Mesenchymal stem cell (in vitro differentiated cells and primary cell): ENCODE data around the gene RSAD1. TPM values are rescaled to one million over a fixed set of nuclear protein-coding genes. Genes with fewer than 3 reads are reported as not detected.

ENCODE experiments used
- DNase-seq: peaks from one replicate; pipeline ENCODE4 v3.0.0-alpha.2; 2013
- H2AFZ ChIP-seq: one replicate; pipeline ENCODE4 v1.6.1; 2013; ENCODE audit warnings: low read depth, mild to moderate bottlenecking, control low read depth, inconsistent platforms, low read length, moderate library complexity
- H2AK5ac ChIP-seq: 2 replicates; pipeline ENCODE4 v1.6.1; 2013; ENCODE audit warnings: low read length, moderate library complexity, mild to moderate bottlenecking, inconsistent platforms; ENCODE audit not compliant: severe bottlenecking
- H2BK120ac ChIP-seq: one replicate; pipeline ENCODE4 v1.6.1; 2013; ENCODE audit warnings: low read depth, mild to moderate bottlenecking, inconsistent platforms, low read length, moderate library complexity
- H2BK12ac ChIP-seq, 2 experiments: one replicate each; pipeline ENCODE4 v1.6.1; 2013; ENCODE audit warnings: inconsistent platforms in 2 of 2, low read length in 2 of 2, mild to moderate bottlenecking in 2 of 2, moderate library complexity in 2 of 2, control low read depth in 1 of 2
- H2BK15ac ChIP-seq: one replicate; pipeline ENCODE4 v1.6.1; 2013; ENCODE audit warnings: mild to moderate bottlenecking, low read depth, inconsistent platforms; ENCODE audit not compliant: poor library complexity, severe bottlenecking
- H2BK5ac ChIP-seq: 2 replicates; pipeline ENCODE4 v1.6.1; 2013; ENCODE audit warnings: low read depth, mild to moderate bottlenecking, low read length, control low read depth, inconsistent platforms; ENCODE audit not compliant: poor library complexity, severe bottlenecking
- H3K14ac ChIP-seq, 2 experiments: one replicate each; pipeline ENCODE4 v1.6.1; 2013; ENCODE audit warnings: inconsistent platforms in 2 of 2, low read length in 2 of 2, control low read depth in 1 of 2, mild to moderate bottlenecking in 1 of 2, moderate library complexity in 1 of 2
- H3K18ac ChIP-seq, 2 experiments: one replicate each; pipeline ENCODE4 v1.6.1; 2013; ENCODE audit warnings: inconsistent platforms in 2 of 2, low read length in 2 of 2, control low read depth in 1 of 2, low read depth in 1 of 2, mild to moderate bottlenecking in 1 of 2
- H3K23ac ChIP-seq, 2 experiments: one replicate each; pipeline ENCODE4 v1.6.1; 2013; ENCODE audit warnings: inconsistent platforms in 2 of 2, low read length in 2 of 2, mild to moderate bottlenecking in 2 of 2, moderate library complexity in 2 of 2, control low read depth in 1 of 2
- H3K27ac ChIP-seq: 2 replicates; pipeline ENCODE4 v1.5.1; 2013; ENCODE audit warnings: mild to moderate bottlenecking, moderate library complexity, low read length, control low read depth, inconsistent platforms; ENCODE audit not compliant: poor library complexity, severe bottlenecking
- H3K27me3 ChIP-seq, 2 experiments: 2 replicates each; pipeline versions ENCODE4 v1.6.1 to v1.7.0; 2013; ENCODE audit warnings: low read length in 2 of 2, mild to moderate bottlenecking in 2 of 2, moderate library complexity in 2 of 2, control low read depth in 1 of 2, inconsistent platforms in 1 of 2; ENCODE audit not compliant: control insufficient read depth in 1 of 2, insufficient read depth in 1 of 2
- H3K36me3 ChIP-seq, 2 experiments: 2 replicates each; pipeline versions ENCODE4 v1.6.1 to v1.7.0; 2013; ENCODE audit warnings: low read length in 2 of 2, control low read depth in 1 of 2, inconsistent platforms in 1 of 2, low read depth in 1 of 2, mild to moderate bottlenecking in 1 of 2; ENCODE audit not compliant: insufficient read depth in 2 of 2, control insufficient read depth in 1 of 2
- H3K4ac ChIP-seq, 2 experiments: one replicate each; pipeline ENCODE4 v1.6.1; 2013; ENCODE audit warnings: inconsistent platforms in 2 of 2, low read length in 2 of 2, mild to moderate bottlenecking in 2 of 2, moderate library complexity in 2 of 2, control low read depth in 1 of 2, low read depth in 1 of 2
- H3K4me1 ChIP-seq: 2 replicates; pipeline ENCODE4 v1.6.1; 2013; ENCODE audit warnings: low read depth, low read length, control low read depth; ENCODE audit not compliant: control insufficient read depth, insufficient read depth
- H3K4me2 ChIP-seq: 2 replicates; pipeline ENCODE4 v1.6.1; 2013; ENCODE audit warnings: low read length, mild to moderate bottlenecking, inconsistent platforms; ENCODE audit not compliant: poor library complexity, severe bottlenecking
- H3K4me3 ChIP-seq, 2 experiments: 2 replicates each; pipeline versions ENCODE4 v1.5.1 to v1.7.0; 2013; ENCODE audit warnings: low read length in 2 of 2, mild to moderate bottlenecking in 2 of 2, control low read depth in 1 of 2, low read depth in 1 of 2; ENCODE audit not compliant: insufficient read depth in 1 of 2
- H3K79me1 ChIP-seq: replicated peaks from 2 replicates; pipeline ENCODE4 v1.6.1; 2013; ENCODE audit warnings: mild to moderate bottlenecking, control low read depth, low read length, inconsistent platforms; ENCODE audit not compliant: poor library complexity, severe bottlenecking
- H3K9ac ChIP-seq: 2 replicates; pipeline ENCODE4 v1.7.0; 2013; ENCODE audit warnings: mild to moderate bottlenecking, low read length, moderate library complexity
- H3K9me3 ChIP-seq: 2 replicates; pipeline ENCODE4 v1.7.0; 2013; ENCODE audit warnings: mild to moderate bottlenecking, low read length; ENCODE audit not compliant: control insufficient read depth
- H4K8ac ChIP-seq: one replicate; pipeline ENCODE4 v1.6.1; 2013; ENCODE audit warnings: inconsistent platforms, mild to moderate bottlenecking, low read length, moderate library complexity
- H4K91ac ChIP-seq: one replicate; pipeline ENCODE4 v1.6.1; 2013; ENCODE audit warnings: mild to moderate bottlenecking, low read length, inconsistent platforms
- WGBS: methylation state at CpG from one replicate; pipeline ENCODE4 v1.1.7; 2013; ENCODE audit warnings: mixed read lengths; 5-methylcytosine and 5-hydroxymethylcytosine counted together
- polyA plus RNA-seq, 2 experiments: library from polyadenylated mRNA; stranded (reverse); fragments of 200-250 nt; gene quantifications; one replicate each; pipeline ENCODE4 v1.2.3, GENCODE V29; 2013

Gene RSAD1
- 9.6 TPM for polyA plus RNA-seq (2013, experiment 1 of 2)
- 9.3 TPM for polyA plus RNA-seq (2013, experiment 2 of 2)

DNA sequence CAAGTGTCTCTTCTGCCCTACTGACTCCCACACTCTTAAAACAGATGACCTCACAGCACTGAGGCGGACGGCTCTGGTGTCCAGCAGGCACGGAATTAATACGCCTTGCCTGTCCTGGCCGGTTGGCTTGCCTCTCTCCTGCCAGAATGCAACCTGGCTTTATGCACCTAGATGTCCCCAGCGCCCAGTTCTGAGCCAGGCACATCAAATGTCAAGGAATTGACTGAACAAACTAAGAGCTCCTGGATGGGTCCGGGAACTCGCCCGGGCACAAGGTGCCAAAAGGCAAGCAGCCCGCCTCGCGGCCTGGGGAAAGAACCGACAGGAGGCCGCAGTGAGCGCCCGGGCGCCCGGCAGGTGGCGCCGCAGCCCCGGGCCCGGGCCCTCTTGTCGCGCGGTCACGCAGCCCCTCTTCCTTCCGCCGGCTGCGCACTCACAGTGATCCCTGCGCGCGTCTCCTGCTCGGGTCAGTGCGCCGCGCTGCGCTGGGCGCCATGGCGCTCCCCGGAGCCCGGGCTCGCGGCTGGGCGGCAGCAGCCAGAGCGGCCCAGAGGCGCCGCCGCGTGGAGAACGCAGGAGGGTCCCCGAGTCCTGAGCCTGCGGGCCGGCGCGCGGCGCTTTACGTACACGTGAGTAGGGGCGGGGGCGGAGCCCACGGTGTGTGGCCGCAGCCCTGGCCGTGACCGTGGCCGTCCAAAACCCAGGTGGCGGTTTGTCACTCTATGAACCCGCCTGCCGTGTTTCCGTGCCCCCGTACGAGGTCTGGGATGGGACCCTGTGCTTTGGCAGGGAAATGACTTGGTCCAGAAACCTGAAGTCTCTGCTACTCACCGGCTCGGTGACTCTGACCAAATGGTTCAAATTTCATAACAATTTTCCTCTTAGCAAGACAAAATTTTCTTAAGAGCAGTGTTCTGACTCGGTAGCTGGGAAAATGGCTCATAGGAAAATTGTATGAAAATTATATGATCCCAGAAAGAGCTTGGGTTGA is at the start of gene RSAD1:
Gene RSAD1 (plus strand): TSS at position 470 of the 991 bp plus-strand sequence. CDS start 25 bp downstream, at position 495.
- 6% methylated on average over 71 of the region's 75 CpGs for WGBS
- peak within 1 kb of the TSS; percentile 74 for H3K27ac ChIP-seq
- H2AK5ac ChIP-seq, result no peak within 1 kb of the TSS
- peaks cover 24 to 29% of the 10 kb centered on the region in 2 experiments for H3K36me3 ChIP-seq
- H3K4me1 ChIP-seq, result peaks cover 12% of the 10 kb centered on the region
- H4K8ac ChIP-seq, result peak within 1 kb of the TSS; percentile 69
- H3K9ac ChIP-seq, result peak within 1 kb of the TSS; percentile 96
- H3K4me3 ChIP-seq, result peak within 1 kb of the TSS; percentile 87 to 98
- H3K4me2 ChIP-seq, result peak within 1 kb of the TSS; percentile 93
- peak within 1 kb of the TSS; percentile 58 for H2BK5ac ChIP-seq
- H3K27me3 ChIP-seq, result peaks cover 0 to 9% of the 10 kb centered on the region in 2 experiments
- H3K14ac ChIP-seq, result peak within 1 kb of the TSS in 1 of 2 experiments; percentile 81
- H2BK120ac ChIP-seq, result no peak within 1 kb of the TSS
- no peak within 1 kb of the TSS for H4K91ac ChIP-seq
- H2BK12ac ChIP-seq, result peak within 1 kb of the TSS in 1 of 2 experiments; percentile 57
- peak within 1 kb of the TSS in 1 of 2 experiments; percentile 9 for H3K4ac ChIP-seq
- DNase-seq, result peak; percentile 89
- H3K18ac ChIP-seq, result peak within 1 kb of the TSS; percentile 30 to 96
- peak within 1 kb of the TSS; percentile 83 for H2AFZ ChIP-seq
- H3K9me3 ChIP-seq, result no peaks in the 10 kb centered on the region
- H3K79me1 ChIP-seq, result peaks cover 21% of the 10 kb centered on the region
- peak within 1 kb of the TSS in 1 of 2 experiments; percentile 96 for H3K23ac ChIP-seq
- H2BK15ac ChIP-seq, result peak within 1 kb of the TSS; percentile 13

DNA sequence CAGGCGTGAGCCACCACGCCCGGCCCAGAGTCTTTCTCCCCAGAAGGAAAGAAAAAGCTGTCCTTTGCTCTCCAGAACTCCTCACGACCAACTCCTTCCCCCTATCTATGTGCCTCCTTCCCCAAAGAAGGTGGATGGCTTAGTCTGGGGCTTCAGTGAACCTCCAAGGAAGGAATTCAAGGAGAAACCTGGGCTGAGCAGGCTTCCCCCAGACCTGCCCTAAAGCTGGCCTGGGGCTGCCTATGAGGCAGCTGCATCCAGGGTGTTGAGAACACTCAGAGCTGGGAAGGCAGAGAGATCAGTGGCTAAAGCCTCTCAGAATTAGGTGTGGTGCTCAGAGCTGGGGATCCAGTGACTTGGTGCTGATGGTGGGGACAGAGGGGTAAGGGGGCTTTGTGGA is 48.9 kb upstream of the RSAD1 start:
- Histone ChIP-seq H3K23ac (no peak overlapping the region), H3K18ac (no peak overlapping the region), H3K36me3 (peaks cover 0 to 2% of the 10 kb centered on the region in 2 experiments), H3K27ac (no peak overlapping the region), H2AK5ac (peak overlapping the region; percentile 59), H3K9ac (no peak overlapping the region), H3K4ac (no peak overlapping the region), H2AFZ (no peak overlapping the region), H3K4me2 (no peak overlapping the region), H4K91ac (no peak overlapping the region), H2BK120ac (no peak overlapping the region), H3K4me1 (peaks cover 25% of the 10 kb centered on the region), H2BK15ac (no peak overlapping the region), H4K8ac (no peak overlapping the region), H3K27me3 (no peaks in the 10 kb centered on the region), H3K79me1 (peaks cover 19% of the 10 kb centered on the region), H3K9me3 (no peaks in the 10 kb centered on the region), H2BK5ac (no peak overlapping the region), H3K4me3 (no peak overlapping the region), H3K14ac (no peak overlapping the region), H2BK12ac (no peak overlapping the region)
- DNase-seq, result no peak
- WGBS, result no CpG with 5 or more reads among the region's 4 CpGs

DNA sequence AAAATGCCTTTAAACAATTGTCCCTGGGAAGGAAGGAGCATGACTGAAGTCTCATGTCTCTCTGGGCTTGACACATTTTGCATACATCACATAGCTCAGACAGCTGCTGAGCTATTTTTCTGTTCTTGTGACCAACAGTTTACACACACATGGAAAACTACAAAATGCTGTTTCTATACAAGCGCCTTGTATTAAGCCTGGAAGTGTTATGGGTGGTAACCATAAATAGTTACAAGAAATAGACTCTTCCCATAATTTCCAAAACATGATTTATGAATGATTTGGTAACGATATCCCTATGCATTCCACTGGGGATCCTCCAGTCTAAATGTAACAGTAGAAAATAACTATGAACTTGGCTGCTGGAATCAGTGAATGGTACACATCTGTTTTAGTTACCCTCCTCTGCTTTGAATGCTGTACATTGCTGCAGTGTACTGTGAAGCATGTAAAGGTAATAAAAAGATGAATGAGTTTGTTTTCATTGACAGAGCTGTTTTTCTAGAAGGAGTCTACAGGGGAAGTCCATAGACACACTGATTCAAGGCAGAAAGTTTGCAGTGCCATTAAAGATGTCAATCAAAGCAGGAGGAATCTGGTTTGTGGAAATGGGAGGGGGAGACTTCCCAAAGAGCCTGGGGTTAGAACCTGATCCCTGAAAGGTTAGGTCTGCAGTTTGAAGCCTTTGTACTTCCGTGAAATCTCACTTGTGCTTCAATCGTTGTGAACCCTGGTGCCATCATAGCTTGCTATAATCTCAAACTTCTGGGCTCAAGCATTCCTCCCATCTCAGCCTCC is 47.6 kb upstream of the RSAD1 start:
- no peak overlapping the region for H2BK12ac ChIP-seq
- no peak overlapping the region for H3K18ac ChIP-seq
- no peak overlapping the region for H3K4ac ChIP-seq
- no peak overlapping the region for H2AFZ ChIP-seq
- H3K36me3 ChIP-seq, result peaks cover 0 to 2% of the 10 kb centered on the region in 2 experiments
- no peak overlapping the region for H3K23ac ChIP-seq
- H3K79me1 ChIP-seq, result peaks cover 23% of the 10 kb centered on the region
- no peak overlapping the region for H3K27ac ChIP-seq
- no peak overlapping the region for H3K9ac ChIP-seq
- no peak overlapping the region for H2BK5ac ChIP-seq
- no peak overlapping the region for H2BK120ac ChIP-seq
- H4K91ac ChIP-seq, result no peak overlapping the region
- H3K4me3 ChIP-seq, result no peak overlapping the region
- no peak overlapping the region for H3K14ac ChIP-seq
- H4K8ac ChIP-seq, result no peak overlapping the region
- WGBS, result 38% methylated on average over 2 of the region's 4 CpGs
- H2AK5ac ChIP-seq, result no peak overlapping the region
- H2BK15ac ChIP-seq, result no peak overlapping the region
- no peaks in the 10 kb centered on the region for H3K9me3 ChIP-seq
- H3K27me3 ChIP-seq, result no peaks in the 10 kb centered on the region
- no peak for DNase-seq
- H3K4me2 ChIP-seq, result no peak overlapping the region
- H3K4me1 ChIP-seq, result peaks cover 15% of the 10 kb centered on the region
